VCaP (cell line): ENCODE data around the gene RPS29.

ENCODE experiments used
- H3K27ac ChIP-seq: fragments of 450-650 bp; 2 replicates; pipeline ENCODE4 v1.5.1; 2017
- TF ChIP-seq, protein P1 (sequence below): fragments of 450-650 bp; conservative IDR thresholded peaks from 2 replicates; pipeline ENCODE4 v1.5.1; 2017; ENCODE audit warnings: mild to moderate bottlenecking, moderate library complexity

The RPS29 gene

DNA sequence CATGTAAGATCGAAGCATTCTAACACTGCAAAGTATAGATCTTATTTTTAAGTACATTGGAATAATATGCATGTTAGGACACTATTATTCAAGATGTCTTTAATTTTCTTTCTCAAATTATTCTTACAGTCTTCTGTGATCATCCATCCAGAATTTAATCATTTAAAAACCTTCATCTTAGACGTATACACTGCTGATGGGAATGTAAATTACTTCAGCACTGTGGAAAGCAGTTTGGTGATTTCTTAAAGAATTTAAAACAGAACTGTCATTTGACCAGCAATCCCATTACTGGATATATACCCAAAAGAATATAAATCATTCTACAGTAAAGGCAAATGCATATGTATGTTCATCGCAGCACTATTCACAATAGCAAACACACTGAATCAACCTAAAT lies 3.2 kb upstream of the RPS29 start:
- H3K27ac ChIP-seq = no peak overlapping the region
- TF ChIP-seq, protein P1, sequence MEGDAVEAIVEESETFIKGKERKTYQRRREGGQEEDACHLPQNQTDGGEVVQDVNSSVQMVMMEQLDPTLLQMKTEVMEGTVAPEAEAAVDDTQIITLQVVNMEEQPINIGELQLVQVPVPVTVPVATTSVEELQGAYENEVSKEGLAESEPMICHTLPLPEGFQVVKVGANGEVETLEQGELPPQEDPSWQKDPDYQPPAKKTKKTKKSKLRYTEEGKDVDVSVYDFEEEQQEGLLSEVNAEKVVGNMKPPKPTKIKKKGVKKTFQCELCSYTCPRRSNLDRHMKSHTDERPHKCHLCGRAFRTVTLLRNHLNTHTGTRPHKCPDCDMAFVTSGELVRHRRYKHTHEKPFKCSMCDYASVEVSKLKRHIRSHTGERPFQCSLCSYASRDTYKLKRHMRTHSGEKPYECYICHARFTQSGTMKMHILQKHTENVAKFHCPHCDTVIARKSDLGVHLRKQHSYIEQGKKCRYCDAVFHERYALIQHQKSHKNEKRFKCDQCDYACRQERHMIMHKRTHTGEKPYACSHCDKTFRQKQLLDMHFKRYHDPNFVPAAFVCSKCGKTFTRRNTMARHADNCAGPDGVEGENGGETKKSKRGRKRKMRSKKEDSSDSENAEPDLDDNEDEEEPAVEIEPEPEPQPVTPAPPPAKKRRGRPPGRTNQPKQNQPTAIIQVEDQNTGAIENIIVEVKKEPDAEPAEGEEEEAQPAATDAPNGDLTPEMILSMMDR = no peak

DNA sequence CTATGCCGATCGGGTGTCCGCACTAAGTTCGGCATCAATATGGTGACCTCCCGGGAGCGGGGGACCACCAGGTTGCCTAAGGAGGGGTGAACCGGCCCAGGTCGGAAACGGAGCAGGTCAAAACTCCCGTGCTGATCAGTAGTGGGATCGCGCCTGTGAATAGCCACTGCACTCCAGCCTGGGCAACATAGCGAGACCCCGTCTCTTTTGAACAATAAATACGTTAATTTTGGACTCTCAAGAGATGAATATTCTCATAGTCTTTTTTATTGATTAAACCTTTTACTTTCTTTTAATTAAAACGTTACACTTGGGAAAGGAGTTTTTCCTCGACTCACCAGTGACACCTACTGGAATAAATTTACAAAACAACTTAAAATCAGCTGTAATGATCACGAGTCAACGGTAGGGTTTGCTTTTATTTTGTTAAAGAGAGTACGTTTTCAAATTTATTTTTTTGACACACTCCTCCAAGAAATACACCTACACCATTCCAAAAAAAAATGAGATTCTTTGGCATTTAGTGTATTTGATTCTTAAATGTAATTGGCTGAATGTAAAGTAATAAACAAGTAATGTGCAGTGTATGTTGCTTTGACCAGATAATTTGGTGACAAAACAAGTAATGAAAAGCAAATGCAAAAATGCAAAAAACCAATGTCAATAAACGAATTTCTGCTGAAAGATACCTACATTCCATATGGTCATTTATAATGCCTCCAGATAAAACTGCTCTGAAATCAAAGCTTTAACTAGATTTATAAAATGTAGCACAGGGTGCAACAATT lies 687 bp upstream of the RPS29 start:
- TF ChIP-seq, protein P1 = peak; percentile 88
- H3K27ac ChIP-seq = peak overlapping the region; percentile 94

DNA sequence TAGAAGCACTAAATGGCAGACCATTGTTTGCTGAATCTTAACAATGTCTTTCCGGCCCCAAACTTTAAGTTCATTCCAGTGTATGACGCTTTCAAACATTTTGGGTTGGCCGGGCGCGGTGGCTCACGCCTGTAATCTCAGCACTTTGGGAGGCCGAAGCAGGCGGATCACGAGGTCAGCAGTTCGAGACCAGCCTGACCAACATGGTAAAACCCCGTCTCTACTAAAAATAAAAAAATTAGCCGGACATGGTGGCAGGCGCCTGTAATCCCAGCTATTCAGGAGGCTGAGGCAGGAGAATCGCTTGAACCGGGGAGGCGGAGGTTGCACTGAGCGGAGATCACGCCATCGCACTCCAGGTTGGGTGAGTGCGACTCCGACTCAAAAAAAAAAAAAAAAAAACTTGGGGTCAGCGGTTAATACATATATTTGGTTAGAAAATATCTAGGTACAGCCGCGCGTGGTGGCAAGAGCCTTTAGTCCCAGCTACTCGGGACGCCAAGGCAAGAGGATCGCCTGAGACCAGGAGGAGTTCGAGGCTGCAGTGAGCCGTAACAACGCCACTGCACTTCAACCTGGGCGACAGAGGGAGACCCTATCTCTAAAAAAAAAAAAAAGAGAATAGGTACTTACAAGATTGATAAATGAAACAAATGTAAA lies 1.1 kb downstream of the RPS29 start:
- H3K27ac ChIP-seq = peak overlapping the region; percentile 94

DNA sequence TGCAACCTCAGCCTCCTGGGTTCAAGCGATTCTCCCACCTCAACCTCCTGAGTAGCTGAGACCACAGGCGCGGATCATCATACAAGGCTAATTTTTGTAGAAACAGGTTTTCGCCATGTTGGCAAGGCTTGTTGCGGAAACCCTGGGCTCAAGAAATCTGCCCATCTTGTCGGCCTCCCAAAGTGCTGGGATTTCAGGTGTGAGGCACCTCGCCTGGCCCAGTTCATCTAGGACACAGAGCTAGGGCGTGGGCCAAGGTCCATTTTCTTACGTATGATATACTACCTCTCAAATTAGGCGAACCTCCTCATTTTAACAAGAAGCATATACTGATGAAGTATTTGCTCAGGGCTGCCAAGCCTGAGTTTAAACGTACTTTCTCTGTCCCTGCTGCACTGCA lies 2.1 kb downstream of the RPS29 start:
- TF ChIP-seq, protein P1 = no peak
- H3K27ac ChIP-seq = peak overlapping the region; percentile 94; the same call in 1 of the 2 replicates

DNA sequence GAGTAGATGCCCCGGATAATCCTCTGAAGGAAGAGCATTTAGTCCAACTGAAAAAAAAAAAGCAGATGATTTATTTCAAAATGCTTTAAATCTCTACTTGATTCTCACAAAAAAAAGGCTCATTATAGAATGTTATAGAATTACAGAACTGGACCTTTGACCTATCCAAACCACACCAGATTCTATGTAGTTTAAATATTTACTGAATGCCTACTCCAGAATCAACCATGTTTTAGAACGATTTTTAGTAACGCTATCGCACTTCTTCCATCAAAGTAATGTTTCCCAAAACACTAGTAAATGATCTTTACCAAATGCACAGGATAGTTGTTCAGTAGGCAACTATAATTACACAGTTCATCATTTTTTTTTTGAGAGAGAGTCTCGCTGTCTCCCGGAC lies 2.6 kb downstream of the RPS29 start:
- TF ChIP-seq, protein P1 = no peak
- H3K27ac ChIP-seq = peak overlapping the region; percentile 94; the same call in 1 of the 2 replicates

DNA sequence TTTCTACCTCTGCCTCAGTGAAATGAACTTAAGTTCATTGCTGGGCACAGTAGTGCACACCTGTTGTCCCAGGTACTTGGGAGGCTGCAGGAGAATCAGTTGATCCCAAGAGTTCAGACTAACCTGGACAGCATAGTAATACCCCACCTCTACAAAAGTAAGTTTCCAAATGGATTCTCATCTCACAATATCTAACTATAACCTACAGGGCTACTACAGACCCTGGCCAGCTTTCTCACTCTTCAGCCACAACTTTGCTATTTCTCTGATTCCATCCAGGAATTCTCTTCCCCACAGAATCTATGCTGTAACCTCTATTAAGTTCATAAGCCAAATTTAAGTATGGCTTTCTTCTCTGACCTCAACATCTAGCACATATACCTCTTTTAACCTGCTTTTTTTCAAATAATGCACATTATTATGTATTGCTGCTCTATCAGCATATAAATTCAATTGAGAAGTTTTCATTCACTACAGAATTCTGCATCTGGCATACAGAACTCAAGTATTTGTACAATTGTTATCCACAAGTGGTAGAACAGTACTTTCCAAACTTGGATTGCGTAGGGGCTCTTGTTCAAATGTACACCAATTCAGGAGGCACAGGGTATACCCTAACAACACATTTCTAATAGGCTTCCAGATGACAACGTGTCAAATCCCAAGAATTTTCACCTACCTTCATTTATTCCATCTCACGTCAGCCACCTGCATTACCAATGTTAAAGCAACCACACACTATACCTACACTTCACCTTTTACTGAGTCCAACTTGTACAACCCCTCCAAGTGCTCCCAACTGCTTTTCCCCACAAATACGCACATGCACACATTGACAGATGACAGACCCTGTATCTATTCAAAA lies 3.8 kb downstream of the RPS29 start:
- H3K27ac ChIP-seq = no peak overlapping the region
- TF ChIP-seq, protein P1 = no peak

DNA sequence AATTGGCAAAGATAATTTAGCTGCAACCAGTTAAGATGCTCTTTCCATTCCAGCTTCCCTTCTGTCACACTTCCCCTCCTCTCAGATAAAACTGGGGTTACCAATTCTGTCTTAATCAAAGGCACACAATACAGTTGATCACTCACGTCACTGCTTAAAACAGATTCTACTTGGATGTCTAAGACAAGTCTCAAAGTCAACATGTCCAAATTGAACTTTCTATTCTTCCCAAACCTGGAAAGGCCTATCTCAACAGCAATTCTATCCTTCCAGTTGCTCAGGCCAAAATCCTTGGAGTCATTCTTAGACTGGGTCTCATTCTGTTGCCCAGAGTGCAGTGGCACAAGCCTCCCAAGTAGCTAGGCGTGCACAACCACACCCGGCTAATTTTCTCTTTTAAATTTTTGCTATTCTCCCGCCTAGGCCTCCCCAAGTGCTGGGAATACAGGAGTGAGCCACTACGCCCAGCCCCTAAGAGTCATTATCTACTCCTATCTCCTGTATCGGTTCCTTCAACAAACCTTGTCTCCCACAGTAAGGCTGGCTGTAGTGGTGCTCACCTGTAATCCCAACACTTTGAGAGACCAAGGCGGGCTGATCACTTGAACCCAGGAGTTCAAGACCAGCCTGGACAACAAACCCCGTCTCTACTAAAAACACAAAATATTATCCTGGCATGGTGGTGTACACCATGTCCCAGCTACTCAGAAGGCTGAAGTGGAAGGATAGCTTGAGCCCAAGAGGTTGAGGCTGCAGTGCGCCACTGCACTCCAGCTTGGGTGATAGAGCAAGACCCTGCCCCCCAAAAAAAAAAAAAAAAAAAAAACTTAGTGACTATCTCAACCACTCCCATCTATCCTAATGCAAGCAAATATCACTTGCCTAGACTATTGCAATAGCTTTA lies 4.7 kb downstream of the RPS29 start:
- TF ChIP-seq, protein P1 = no peak

More for the DNA sequence above, 4.7 kb downstream of the RPS29 start:
- no peak overlapping the region for H3K27ac ChIP-seq
